HCT116 (cell line): ENCODE results near the gene ZDHHC19. TPM values are rescaled to one million over a fixed set of nuclear protein-coding genes. Genes with fewer than 3 reads are reported as not detected.
"Not testable (repeated sequence)": the region's sequence is repeated elsewhere in the genome, so short reads cannot be mapped to it uniquely, and the experiment has no call there.

Experiments used
- ATAC-seq: fragments of 200-7000 bp; cut with Tn5 transposase; 2 replicates; pipeline ENCODE4 v1.9.1; 2020; ENCODE audit warnings: mild to moderate bottlenecking, moderate library complexity
- BruUV-seq: library from RNA; stranded (reverse); fragments of 400-500 nt; replicated peaks from 2 replicates; lab custom pipeline; 2021; lab: Mats Ljungman, UMichigan
- CTCF ChIA-PET: fragments of 300-600 bp; sonication (Branson Sonifier 250); formaldehyde crosslinking; loops from one replicate; lab custom pipeline; 2021; ENCODE audit warnings: antibody characterized with exemption; lab: Charles Lee
- POLR2A ChIA-PET: fragments of 300-600, 350-600 bp; sonication (Branson Sonifier 250); formaldehyde crosslinking; loops from one replicate; lab custom pipeline; 2021; ENCODE audit warnings: antibody characterized with exemption; lab: Charles Lee
- RAD21 ChIA-PET, 2 experiments: fragments of 300-600 bp; sonication (Branson Sonifier 250); formaldehyde crosslinking; loops; one replicate each; lab custom pipeline; 2023; ENCODE audit warnings: low total read pairs in 2 of 2; ENCODE audit not compliant: uncharacterized antibody in 2 of 2, unreplicated experiment in 2 of 2, low non-redundant PET in 1 of 2; lab: Charles Lee
- DNase-seq: peaks from one replicate; pipeline ENCODE4 v3.0.0-alpha.2; 2010; ENCODE audit warnings: low read depth, low spot score
- H2AFZ ChIP-seq: fragments of 200-600 bp; shearing (Covaris generic), sonication (generic); 2 replicates; pipeline ENCODE4 v1.6.1; 2017; ENCODE audit warnings: low read depth, mixed run types, mixed read lengths, antibody characterized with exemption, low read length; ENCODE audit not compliant: poor library complexity, severe bottlenecking
- H3K27ac ChIP-seq: 2 replicates; pipeline ENCODE4 v1.5.1; 2012; ENCODE audit warnings: low read depth, low read length
- H3K27me3 ChIP-seq: fragments of 200-600 bp; sonication (generic); 2 replicates; pipeline ENCODE4 v1.6.1; 2016; ENCODE audit warnings: mixed run types, low read length, mixed read lengths; ENCODE audit not compliant: insufficient read depth
- H3K36me3 ChIP-seq, 2 experiments: fragments of 200-500 bp in 1 of 2; fragments of 200-600 bp in 1 of 2; sonication (Bioruptor generic) in 1 of 2; sonication (generic) in 1 of 2; 2 replicates each; pipeline versions ENCODE4 v1.5.1 to v1.6.1; 2014 to 2016; ENCODE audit warnings: low read length in 2 of 2, inconsistent platforms in 1 of 2, mixed read lengths in 1 of 2, mixed run types in 1 of 2; ENCODE audit not compliant: insufficient read depth in 2 of 2, control insufficient read depth in 1 of 2
- H3K4me1 ChIP-seq, 2 experiments: fragments of 200-600 bp in 1 of 2; sonication (generic) in 1 of 2; 2 replicates each; pipeline versions ENCODE4 v1.5.1 to v1.6.1; 2012 to 2017; ENCODE audit warnings: low read length in 2 of 2, inconsistent platforms in 1 of 2, mild to moderate bottlenecking in 1 of 2, mixed read lengths in 1 of 2, mixed run types in 1 of 2, moderate library complexity in 1 of 2; ENCODE audit not compliant: insufficient read depth in 2 of 2, control insufficient read depth in 1 of 2
- H3K4me2 ChIP-seq: fragments of 200-600 bp; sonication (generic); 2 replicates; pipeline ENCODE4 v1.6.1; 2017; ENCODE audit warnings: mixed run types, low read length, mixed read lengths
- H3K4me3 ChIP-seq, 2 experiments: fragments of 200-600 bp in 1 of 2; sonication (generic) in 1 of 2; replicated peaks in 1 of 2; 2 replicates each; pipeline ENCODE4 v1.5.1; 2011 to 2016; ENCODE audit warnings: low read length in 2 of 2, control low read depth in 1 of 2, low read depth in 1 of 2, mild to moderate bottlenecking in 1 of 2, mixed read lengths in 1 of 2, mixed run types in 1 of 2
- H3K79me2 ChIP-seq: fragments of 200-600 bp; sonication (generic); 2 replicates; pipeline ENCODE4 v1.6.1; 2017; ENCODE audit warnings: mild to moderate bottlenecking, mixed run types, low read length, moderate library complexity, mixed read lengths; ENCODE audit not compliant: insufficient read depth
- H3K9ac ChIP-seq: fragments of 200-600 bp; sonication (generic); 2 replicates; pipeline ENCODE4 v1.6.1; 2016; ENCODE audit warnings: low read length, mixed read lengths
- H3K9me2 ChIP-seq: fragments of 200-600 bp; sonication (generic), shearing (Covaris generic); 2 replicates; pipeline ENCODE4 v1.6.1; 2017; ENCODE audit warnings: mixed run types, mild to moderate bottlenecking, moderate library complexity; ENCODE audit not compliant: insufficient read depth
- H3K9me3 ChIP-seq, 2 experiments: fragments of 200-500 bp in 1 of 2; fragments of 200-600 bp in 1 of 2; sonication (Bioruptor generic) in 1 of 2; sonication (generic) in 1 of 2; 2 replicates each; pipeline ENCODE4 v1.6.1; 2014 to 2017; ENCODE audit warnings: low read length in 2 of 2, mixed read lengths in 2 of 2, inconsistent platforms in 1 of 2, low read depth in 1 of 2, mild to moderate bottlenecking in 1 of 2, mixed run types in 1 of 2, moderate library complexity in 1 of 2; ENCODE audit not compliant: control insufficient read depth in 1 of 2, insufficient read depth in 1 of 2
- H4K20me1 ChIP-seq: fragments of 200-600 bp; sonication (generic), shearing (Covaris generic); 2 replicates; pipeline ENCODE4 v1.6.1; 2017; ENCODE audit warnings: mixed run types, mild to moderate bottlenecking, moderate library complexity; ENCODE audit not compliant: insufficient read depth
- CBX3 ChIP-seq: IDR thresholded peaks from 2 replicates; pipeline ENCODE4 v1.6.1; 2012; ENCODE audit warnings: low read depth
- CEBPB ChIP-seq: IDR thresholded peaks from 2 replicates; pipeline ENCODE4 v1.6.1; 2012; ENCODE audit warnings: low read depth
- EGR1 ChIP-seq: IDR thresholded peaks from 2 replicates; pipeline ENCODE4 v1.6.1; 2012; ENCODE audit warnings: low read depth
- ELF1 ChIP-seq: IDR thresholded peaks from 2 replicates; pipeline ENCODE4 v1.6.1; 2012; ENCODE audit warnings: low read depth, borderline replicate concordance
- EZH2 ChIP-seq: fragments of 200-600 bp; sonication (generic); IDR thresholded peaks from 2 replicates; pipeline ENCODE4 v1.6.1; 2017; ENCODE audit warnings: antibody characterized with exemption, mixed run types
- EZH2phosphoT487 ChIP-seq: fragments of 200-600 bp; IDR thresholded peaks from 2 replicates; pipeline ENCODE4 v1.6.1; 2018; ENCODE audit warnings: antibody characterized with exemption, borderline replicate concordance
- JUND ChIP-seq: IDR thresholded peaks from 2 replicates; pipeline ENCODE4 v1.6.1; 2012
- POLR2A ChIP-seq: IDR thresholded peaks from 2 replicates; pipeline ENCODE4 v1.7.0; 2011; ENCODE audit warnings: borderline replicate concordance; ENCODE audit not compliant: insufficient read depth, insufficient read length; ENCODE audit errors: extremely low read depth
- POLR2AphosphoS5 ChIP-seq: IDR thresholded peaks from 2 replicates; pipeline ENCODE4 v1.6.1; 2011; ENCODE audit warnings: mild to moderate bottlenecking, low read depth, low read length, moderate library complexity
- SP1 ChIP-seq: IDR thresholded peaks from 2 replicates; pipeline ENCODE4 v1.6.1; 2012; ENCODE audit warnings: low read depth
- SRF ChIP-seq: IDR thresholded peaks from 2 replicates; pipeline ENCODE4 v1.6.1; 2012; ENCODE audit warnings: low read depth
- TCF7L2 ChIP-seq: IDR thresholded peaks from 2 replicates; pipeline ENCODE4 v1.7.0; 2011; ENCODE audit warnings: borderline replicate concordance, inconsistent platforms; ENCODE audit not compliant: insufficient read depth, insufficient read length; ENCODE audit errors: extremely low read depth
- intact Hi-C: fragments of 100-400 bp; cut with micrococcal nuclease; formaldehyde crosslinking; loops from 2 replicates; pipeline ENCODE4 v1.10.0; 2022
- total RNA-seq: library from RNA; stranded (reverse); gene quantifications from one replicate; pipeline ENCODE4 v1.2.1, GENCODE V29; 2021; ENCODE audit not compliant: unreplicated experiment
- TF ChIP-seq, protein P1 (sequence below), 3 experiments: fragments of 200-600 bp in 1 of 3; sonication (generic) in 1 of 3; IDR thresholded peaks in 2 of 3; conservative IDR thresholded peaks in 1 of 3; 2 replicates each; pipeline ENCODE4 v1.5.1; 2012 to 2017; ENCODE audit warnings: low read depth in 2 of 3, low read length in 2 of 3, antibody characterized with exemption in 1 of 3, borderline replicate concordance in 1 of 3, control low read depth in 1 of 3, mild to moderate bottlenecking in 1 of 3, mixed read lengths in 1 of 3, mixed run types in 1 of 3, moderate library complexity in 1 of 3; ENCODE audit not compliant: insufficient read depth in 1 of 3
- TF ChIP-seq, protein P2 (sequence below): IDR thresholded peaks from 2 replicates; pipeline ENCODE4 v1.6.1; 2012; ENCODE audit warnings: low read depth
- TF ChIP-seq, protein P3 (sequence below): IDR thresholded peaks from 2 replicates; pipeline ENCODE4 v1.6.1; 2012

Gene ZDHHC19
- total RNA-seq, 1 experiment from 2014 or later = not detected

DNA sequence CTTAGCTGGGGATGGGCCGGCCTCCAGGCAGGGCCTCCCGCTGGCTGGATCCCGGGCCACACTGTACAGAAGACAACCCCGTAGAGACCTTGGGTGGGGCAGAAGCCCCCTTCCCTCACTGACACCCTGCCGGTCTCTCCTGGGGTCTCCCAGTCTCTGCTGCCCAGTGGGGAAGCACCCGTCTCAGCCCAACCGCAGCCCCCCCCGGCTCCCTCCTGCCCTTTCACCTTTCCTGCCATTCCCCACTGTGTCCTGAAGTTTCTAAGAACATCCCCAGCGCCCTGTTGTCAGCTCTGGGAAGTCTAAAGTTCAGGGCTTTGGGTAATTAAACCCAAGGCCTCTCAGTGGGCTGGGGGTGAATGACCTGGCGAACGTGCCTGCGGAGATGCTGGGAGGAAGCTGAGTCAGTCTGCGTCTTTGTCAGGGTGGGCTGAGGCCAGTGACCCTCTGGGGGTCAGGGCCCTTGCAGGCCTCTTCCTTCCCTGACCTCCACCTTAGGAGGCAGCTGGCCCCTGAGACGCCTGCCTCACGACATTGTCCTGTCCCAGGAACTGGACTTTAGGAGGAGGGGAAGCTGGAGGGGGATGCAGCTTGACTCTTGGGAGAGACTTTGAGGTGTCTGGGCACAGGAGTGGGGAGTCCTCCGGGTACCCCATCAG lies 3.7 kb upstream of the ZDHHC19 start:
- H3K9me2 ChIP-seq = no peaks in the 10 kb centered on the region
- no peak overlapping the region for H2AFZ ChIP-seq
- H3K9me3 ChIP-seq = no peaks in the 10 kb centered on the region
- H3K4me3 ChIP-seq = no peak overlapping the region
- no TSS peak for BruUV-seq
- TF ChIP-seq JUND = no peak
- no peak for TF ChIP-seq EZH2phosphoT487
- no peak for TF ChIP-seq POLR2A
- no peak for TF ChIP-seq CBX3
- TF ChIP-seq CEBPB = no peak
- TF ChIP-seq EGR1 = no peak
- no peak for TF ChIP-seq SP1
- no peak for TF ChIP-seq TCF7L2
- TF ChIP-seq SRF = no peak
- TF ChIP-seq POLR2AphosphoS5 = no peak
- TF ChIP-seq, protein P1, sequence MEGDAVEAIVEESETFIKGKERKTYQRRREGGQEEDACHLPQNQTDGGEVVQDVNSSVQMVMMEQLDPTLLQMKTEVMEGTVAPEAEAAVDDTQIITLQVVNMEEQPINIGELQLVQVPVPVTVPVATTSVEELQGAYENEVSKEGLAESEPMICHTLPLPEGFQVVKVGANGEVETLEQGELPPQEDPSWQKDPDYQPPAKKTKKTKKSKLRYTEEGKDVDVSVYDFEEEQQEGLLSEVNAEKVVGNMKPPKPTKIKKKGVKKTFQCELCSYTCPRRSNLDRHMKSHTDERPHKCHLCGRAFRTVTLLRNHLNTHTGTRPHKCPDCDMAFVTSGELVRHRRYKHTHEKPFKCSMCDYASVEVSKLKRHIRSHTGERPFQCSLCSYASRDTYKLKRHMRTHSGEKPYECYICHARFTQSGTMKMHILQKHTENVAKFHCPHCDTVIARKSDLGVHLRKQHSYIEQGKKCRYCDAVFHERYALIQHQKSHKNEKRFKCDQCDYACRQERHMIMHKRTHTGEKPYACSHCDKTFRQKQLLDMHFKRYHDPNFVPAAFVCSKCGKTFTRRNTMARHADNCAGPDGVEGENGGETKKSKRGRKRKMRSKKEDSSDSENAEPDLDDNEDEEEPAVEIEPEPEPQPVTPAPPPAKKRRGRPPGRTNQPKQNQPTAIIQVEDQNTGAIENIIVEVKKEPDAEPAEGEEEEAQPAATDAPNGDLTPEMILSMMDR (IDR thresholded peaks at IDR 0.05 in 2 of 3, conservative IDR thresholded peaks at IDR 0.05 in 1 of 3; ENCODE audit: borderline replicate concordance in 1 of 3, insufficient read depth in 1 of 3, low read depth in 2 of 3, low read length in 2 of 3) = no peak
- no peak for TF ChIP-seq ELF1
- no peak for TF ChIP-seq EZH2
- TF ChIP-seq, protein P2, sequence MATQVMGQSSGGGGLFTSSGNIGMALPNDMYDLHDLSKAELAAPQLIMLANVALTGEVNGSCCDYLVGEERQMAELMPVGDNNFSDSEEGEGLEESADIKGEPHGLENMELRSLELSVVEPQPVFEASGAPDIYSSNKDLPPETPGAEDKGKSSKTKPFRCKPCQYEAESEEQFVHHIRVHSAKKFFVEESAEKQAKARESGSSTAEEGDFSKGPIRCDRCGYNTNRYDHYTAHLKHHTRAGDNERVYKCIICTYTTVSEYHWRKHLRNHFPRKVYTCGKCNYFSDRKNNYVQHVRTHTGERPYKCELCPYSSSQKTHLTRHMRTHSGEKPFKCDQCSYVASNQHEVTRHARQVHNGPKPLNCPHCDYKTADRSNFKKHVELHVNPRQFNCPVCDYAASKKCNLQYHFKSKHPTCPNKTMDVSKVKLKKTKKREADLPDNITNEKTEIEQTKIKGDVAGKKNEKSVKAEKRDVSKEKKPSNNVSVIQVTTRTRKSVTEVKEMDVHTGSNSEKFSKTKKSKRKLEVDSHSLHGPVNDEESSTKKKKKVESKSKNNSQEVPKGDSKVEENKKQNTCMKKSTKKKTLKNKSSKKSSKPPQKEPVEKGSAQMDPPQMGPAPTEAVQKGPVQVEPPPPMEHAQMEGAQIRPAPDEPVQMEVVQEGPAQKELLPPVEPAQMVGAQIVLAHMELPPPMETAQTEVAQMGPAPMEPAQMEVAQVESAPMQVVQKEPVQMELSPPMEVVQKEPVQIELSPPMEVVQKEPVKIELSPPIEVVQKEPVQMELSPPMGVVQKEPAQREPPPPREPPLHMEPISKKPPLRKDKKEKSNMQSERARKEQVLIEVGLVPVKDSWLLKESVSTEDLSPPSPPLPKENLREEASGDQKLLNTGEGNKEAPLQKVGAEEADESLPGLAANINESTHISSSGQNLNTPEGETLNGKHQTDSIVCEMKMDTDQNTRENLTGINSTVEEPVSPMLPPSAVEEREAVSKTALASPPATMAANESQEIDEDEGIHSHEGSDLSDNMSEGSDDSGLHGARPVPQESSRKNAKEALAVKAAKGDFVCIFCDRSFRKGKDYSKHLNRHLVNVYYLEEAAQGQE = no peak
- TF ChIP-seq, protein P3, sequence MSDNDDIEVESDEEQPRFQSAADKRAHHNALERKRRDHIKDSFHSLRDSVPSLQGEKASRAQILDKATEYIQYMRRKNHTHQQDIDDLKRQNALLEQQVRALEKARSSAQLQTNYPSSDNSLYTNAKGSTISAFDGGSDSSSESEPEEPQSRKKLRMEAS = no peak
- H3K27me3 ChIP-seq = no peaks in the 10 kb centered on the region
- H4K20me1 ChIP-seq = no peaks in the 10 kb centered on the region
- H3K36me3 ChIP-seq = no peaks in the 10 kb centered on the region
- ATAC-seq (no peak; the same call in 1 of the 2 replicates), DNase-seq (no peak)
- H3K27ac ChIP-seq = no peak overlapping the region
- ChIA-PET POLR2A (no interaction called here), RAD21 (no interaction called here), CTCF (no interaction called here)
- H3K9ac ChIP-seq = no peak overlapping the region
- no peaks in the 10 kb centered on the region for H3K79me2 ChIP-seq
- intact Hi-C loops = no loop called here
- no peaks in the 10 kb centered on the region for H3K4me1 ChIP-seq
- no peak overlapping the region for H3K4me2 ChIP-seq

DNA sequence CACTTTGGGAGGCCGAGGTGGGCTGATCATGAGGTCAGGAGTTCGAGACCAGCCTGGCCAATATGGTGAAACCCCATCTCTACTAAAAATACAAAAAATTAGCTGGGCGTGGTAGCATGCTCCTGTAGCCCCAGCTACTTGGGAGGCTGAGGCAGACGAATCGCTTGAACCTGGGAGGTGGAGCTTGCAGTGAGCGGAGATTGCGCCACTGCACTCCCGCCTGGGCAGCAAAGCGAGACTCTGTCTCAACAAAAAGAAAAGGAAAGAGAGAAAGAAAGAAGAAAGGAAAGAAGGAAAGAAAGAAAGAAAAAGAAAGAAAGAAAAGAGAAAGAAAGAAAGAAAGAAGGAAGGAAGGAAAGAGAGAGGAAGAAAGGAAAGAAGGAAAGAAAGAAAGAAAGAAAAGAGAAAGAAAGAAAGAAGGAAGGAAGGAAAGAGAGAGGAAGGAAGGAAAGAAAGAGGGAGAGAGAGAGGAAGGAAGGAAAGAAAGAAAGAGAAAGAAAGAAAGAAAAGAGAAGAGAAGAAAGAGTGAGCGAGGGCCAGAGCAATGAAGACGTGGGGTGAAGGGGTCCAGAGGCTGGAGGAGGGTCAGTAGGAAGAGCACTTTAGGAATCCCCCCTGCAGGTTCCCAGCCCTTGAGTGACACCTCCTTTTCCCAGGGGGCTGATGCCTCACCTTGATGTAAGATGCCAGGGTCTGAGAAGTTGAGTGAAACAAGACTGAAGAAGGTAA lies 1.1 kb downstream of the ZDHHC19 start:
- H3K9me3 ChIP-seq, DNase-seq, H4K20me1 ChIP-seq, H3K9me2 ChIP-seq, H3K4me3 ChIP-seq, POLR2A ChIA-PET, H3K36me3 ChIP-seq, CTCF ChIA-PET, H3K27me3 ChIP-seq, H2AFZ ChIP-seq, H3K9ac ChIP-seq, ATAC-seq, BruUV-seq, H3K27ac ChIP-seq, H3K4me2 ChIP-seq, H3K79me2 ChIP-seq, RAD21 ChIA-PET, H3K4me1 ChIP-seq, intact Hi-C loops: not testable (repeated sequence)
